Skin epidermis (tissue), 12 donors: ENCODE data around the gene IFNAR2.
"Not testable (repeated sequence)": the region's sequence is repeated elsewhere in the genome, so short reads cannot be mapped to it uniquely, and the experiment has no call there.

Experiments
- H3K27ac ChIP-seq, 21 experiments: fragments of 200-600 bp; sonication (generic) in 11 of 21; one replicate each; pipeline ENCODE4 v1.5.0; 2020; ENCODE audit warnings: mild to moderate bottlenecking in 3 of 21, inconsistent platforms in 2 of 21, moderate library complexity in 2 of 21
- H3K4me3 ChIP-seq, 7 experiments: fragments of 200-600 bp; sonication (generic) in 2 of 7; one replicate each; pipeline ENCODE4 v1.5.0; 2020; ENCODE audit warnings: inconsistent platforms in 2 of 7, mild to moderate bottlenecking in 2 of 7, moderate library complexity in 1 of 7

The IFNAR2 gene

GRCh38 chr21:33239559-33240127 lies 9.9 kb downstream of the IFNAR2 start:
- H3K27ac ChIP-seq = peak overlapping the region in 8 of 21 experiments; percentile 11 to 80 (median 54)
- H3K4me3 ChIP-seq = not testable (repeated sequence)

GRCh38 chr21:33240404-33240803 lies 10.7 kb downstream of the IFNAR2 start:
- no peak overlapping the region for H3K4me3 ChIP-seq
- peak overlapping the region in 1 of 21 experiments; percentile 29 for H3K27ac ChIP-seq

GRCh38 chr21:33241846-33242245 lies 12.1 kb downstream of the IFNAR2 start:
- no peak overlapping the region for H3K4me3 ChIP-seq
- peak overlapping the region in 1 of 21 experiments; percentile 17 for H3K27ac ChIP-seq

GRCh38 chr21:33242846-33243245 lies 13.1 kb downstream of the IFNAR2 start:
- H3K4me3 ChIP-seq, H3K27ac ChIP-seq: not testable (repeated sequence)

GRCh38 chr21:33244082-33244778 lies 14.5 kb downstream of the IFNAR2 start:
- no peak overlapping the region for H3K4me3 ChIP-seq
- H3K27ac ChIP-seq = peak overlapping the region in 8 of 21 experiments; percentile 8 to 70 (median 46)

- Histone ChIP-seq H3K4me3 (no peak overlapping the region), H3K27ac (peak overlapping the region in 5 of 21 experiments; percentile 20 to 70 (median 48))
Measured at GRCh38 chr21:33244779-33245105, 15.0 kb downstream of the IFNAR2 start.

GRCh38 chr21:33245289-33245918 lies 15.7 kb downstream of the IFNAR2 start:
- no peak overlapping the region for H3K4me3 ChIP-seq
- peak overlapping the region in 1 of 21 experiments; percentile 70 for H3K27ac ChIP-seq

GRCh38 chr21:33246506-33246905 lies 16.8 kb downstream of the IFNAR2 start:
- no peak overlapping the region for H3K4me3 ChIP-seq
- H3K27ac ChIP-seq = no peak overlapping the region

- no peak overlapping the region for H3K27ac ChIP-seq
- H3K4me3 ChIP-seq = no peak overlapping the region
Measured at GRCh38 chr21:33246963-33247362, 17.2 kb downstream of the IFNAR2 start.

- H3K27ac ChIP-seq = no peak overlapping the region
- no peak overlapping the region for H3K4me3 ChIP-seq
Measured at GRCh38 chr21:33247599-33247998, 17.9 kb downstream of the IFNAR2 start.

- Histone ChIP-seq H3K27ac (no peak overlapping the region), H3K4me3 (no peak overlapping the region)
Measured at GRCh38 chr21:33249331-33250002, 19.7 kb downstream of the IFNAR2 start.

- Histone ChIP-seq H3K4me3 (no peak overlapping the region), H3K27ac (no peak overlapping the region)
Measured at GRCh38 chr21:33251119-33251518, 21.4 kb downstream of the IFNAR2 start.

- not testable (repeated sequence) for H3K4me3 ChIP-seq, H3K27ac ChIP-seq
Measured at GRCh38 chr21:33253382-33253781, 23.6 kb downstream of the IFNAR2 start.

- no peak overlapping the region for H3K27ac ChIP-seq
- H3K4me3 ChIP-seq = no peak overlapping the region
Measured at GRCh38 chr21:33254766-33255165, 25.0 kb downstream of the IFNAR2 start.

- no peak overlapping the region for H3K27ac ChIP-seq
Measured at GRCh38 chr21:33255404-33255803, 25.7 kb downstream of the IFNAR2 start.

GRCh38 chr21:33256019-33256418 lies 26.3 kb downstream of the IFNAR2 start:
- H3K27ac ChIP-seq = no peak overlapping the region

More at GRCh38 chr21:33255404-33255803, 25.7 kb downstream of the IFNAR2 start:
- no peak overlapping the region for H3K4me3 ChIP-seq

GRCh38 chr21:33257094-33257803 lies 27.5 kb downstream of the IFNAR2 start:
- H3K27ac ChIP-seq = no peak overlapping the region
- H3K4me3 ChIP-seq = no peak overlapping the region

More at GRCh38 chr21:33256019-33256418, 26.3 kb downstream of the IFNAR2 start:
- no peak overlapping the region for H3K4me3 ChIP-seq

- H3K27ac ChIP-seq = no peak overlapping the region
Measured at GRCh38 chr21:33258475-33258874, 28.7 kb downstream of the IFNAR2 start.

GRCh38 chr21:33259428-33259827 lies 29.7 kb downstream of the IFNAR2 start:
- Histone ChIP-seq H3K27ac (peak overlapping the region in 1 of 21 experiments; percentile 29), H3K4me3 (no peak overlapping the region)

More at GRCh38 chr21:33258475-33258874, 28.7 kb downstream of the IFNAR2 start:
- no peak overlapping the region for H3K4me3 ChIP-seq

- Histone ChIP-seq H3K27ac (peak overlapping the region in 4 of 21 experiments; percentile 0 to 70 (median 30)), H3K4me3 (no peak overlapping the region)
Measured at GRCh38 chr21:33259995-33260394, 30.3 kb downstream of the IFNAR2 start.
